BE2C (cell line): ENCODE results near the gene TNFAIP2.

Source experiments
- DNase-seq: peaks from one replicate; pipeline ENCODE4 v3.0.0-alpha.2; 2020
- H3K27me3 ChIP-seq: fragments of 250-450 bp; sonication (Bioruptor Pico); 2 replicates; pipeline ENCODE4 v1.5.1; 2020; ENCODE audit warnings: mild to moderate bottlenecking
- H3K36me3 ChIP-seq: fragments of 250-450 bp; sonication (Bioruptor Pico); 2 replicates; pipeline ENCODE4 v1.5.1; 2020; ENCODE audit warnings: mild to moderate bottlenecking
- H3K4me1 ChIP-seq: fragments of 250-450 bp; sonication (Bioruptor Pico); 2 replicates; pipeline ENCODE4 v1.5.1; 2020
- H3K4me3 ChIP-seq: 2 replicates; pipeline ENCODE4 v1.5.1; 2011; ENCODE audit warnings: low read depth, low read length
- H3K9me3 ChIP-seq: fragments of 250-450 bp; sonication (Bioruptor Pico); 2 replicates; pipeline ENCODE4 v1.5.1; 2020
- CTCF ChIP-seq: IDR thresholded peaks from 2 replicates; pipeline ENCODE4 v1.5.1; 2012; ENCODE audit warnings: mild to moderate bottlenecking, low read depth, low read length

Gene TNFAIP2

GRCh38 chr14:103132381-103133209 is 9.3 kb downstream of the TNFAIP2 start:
- Histone ChIP-seq H3K27me3 (no peaks in the 10 kb centered on the region), H3K4me1 (peaks cover 18% of the 10 kb centered on the region), H3K4me3 (no peak overlapping the region), H3K36me3 (no peaks in the 10 kb centered on the region), H3K9me3 (no peaks in the 10 kb centered on the region)
- no peak for DNase-seq
- no peak for TF ChIP-seq CTCF

- Histone ChIP-seq H3K9me3 (no peaks in the 10 kb centered on the region), H3K4me3 (no peak overlapping the region), H3K36me3 (no peaks in the 10 kb centered on the region), H3K27me3 (no peaks in the 10 kb centered on the region), H3K4me1 (peaks cover 18% of the 10 kb centered on the region)
- DNase-seq, result no peak
- TF ChIP-seq CTCF, result no peak
Observed at GRCh38 chr14:103133210-103134140, 10.2 kb downstream of the TNFAIP2 start.

GRCh38 chr14:103134405-103134804 is 11.1 kb downstream of the TNFAIP2 start:
- no peaks in the 10 kb centered on the region for H3K27me3 ChIP-seq
- no peak overlapping the region for H3K4me3 ChIP-seq
- TF ChIP-seq CTCF, result no peak
- DNase-seq, result no peak
- H3K36me3 ChIP-seq, result no peaks in the 10 kb centered on the region
- H3K9me3 ChIP-seq, result no peaks in the 10 kb centered on the region
- peaks cover 11% of the 10 kb centered on the region for H3K4me1 ChIP-seq

- no peak for TF ChIP-seq CTCF
- H3K36me3 ChIP-seq, result no peaks in the 10 kb centered on the region
- no peaks in the 10 kb centered on the region for H3K27me3 ChIP-seq
- no peak for DNase-seq
- peaks cover 11% of the 10 kb centered on the region for H3K4me1 ChIP-seq
- no peaks in the 10 kb centered on the region for H3K9me3 ChIP-seq
- no peak overlapping the region for H3K4me3 ChIP-seq
Observed at GRCh38 chr14:103134919-103135318, 11.7 kb downstream of the TNFAIP2 start.

- no peaks in the 10 kb centered on the region for H3K27me3 ChIP-seq
- H3K4me1 ChIP-seq, result peaks cover 11% of the 10 kb centered on the region
- no peaks in the 10 kb centered on the region for H3K36me3 ChIP-seq
- no peaks in the 10 kb centered on the region for H3K9me3 ChIP-seq
- no peak for TF ChIP-seq CTCF
- H3K4me3 ChIP-seq, result no peak overlapping the region
- no peak for DNase-seq
Observed at GRCh38 chr14:103135333-103136260, 12.3 kb downstream of the TNFAIP2 start.
